Mesendoderm (in vitro differentiated cells): ENCODE data around the gene GPSM1.

Experiments
- DNase-seq: peaks from one replicate; pipeline ENCODE4 v3.0.0; 2013
- H2AK5ac ChIP-seq: 2 replicates; pipeline ENCODE4 v1.6.1; 2013; ENCODE audit warnings: low read length, inconsistent platforms
- H2BK120ac ChIP-seq: 2 replicates; pipeline ENCODE4 v1.6.1; 2013; ENCODE audit warnings: low read depth, mild to moderate bottlenecking, low read length, moderate library complexity, mixed read lengths
- H2BK15ac ChIP-seq: replicated peaks from 2 replicates; pipeline ENCODE4 v1.6.1; 2013; ENCODE audit warnings: low read depth, mild to moderate bottlenecking, moderate library complexity
- H2BK5ac ChIP-seq: 2 replicates; pipeline ENCODE4 v1.6.1; 2013; ENCODE audit warnings: low read length, inconsistent platforms
- H3K18ac ChIP-seq: 2 replicates; pipeline ENCODE4 v1.6.1; 2013; ENCODE audit warnings: mild to moderate bottlenecking, low read length, mixed read lengths
- H3K23ac ChIP-seq: one replicate; pipeline ENCODE4 v1.6.1; 2013; ENCODE audit warnings: low read length
- H3K27ac ChIP-seq: 2 replicates; pipeline ENCODE4 v1.5.1; 2013; ENCODE audit warnings: low read depth, mild to moderate bottlenecking, inconsistent platforms, low read length, moderate library complexity
- H3K27me3 ChIP-seq: 2 replicates; pipeline ENCODE4 v1.6.1; 2013; ENCODE audit warnings: low read length, control low read depth, mild to moderate bottlenecking, inconsistent platforms; ENCODE audit not compliant: insufficient read depth, poor library complexity
- H3K36me3 ChIP-seq: 2 replicates; pipeline ENCODE4 v1.6.1; 2013; ENCODE audit warnings: low read length, inconsistent platforms; ENCODE audit not compliant: control insufficient read depth, insufficient read depth
- H3K4ac ChIP-seq: one replicate; pipeline ENCODE4 v1.6.1; 2013; ENCODE audit warnings: low read depth, mild to moderate bottlenecking, low read length, moderate library complexity
- H3K4me1 ChIP-seq: 2 replicates; pipeline ENCODE4 v1.6.1; 2013; ENCODE audit warnings: low read depth, low read length, inconsistent platforms; ENCODE audit not compliant: control insufficient read depth
- H3K4me2 ChIP-seq: 2 replicates; pipeline ENCODE4 v1.6.1; 2013; ENCODE audit warnings: low read length
- H3K4me3 ChIP-seq: 2 replicates; pipeline ENCODE4 v1.5.1; 2013; ENCODE audit warnings: mild to moderate bottlenecking, low read length
- H3K56ac ChIP-seq: one replicate; pipeline ENCODE4 v1.6.1; 2013; ENCODE audit warnings: low read length
- H3K79me1 ChIP-seq: 2 replicates; pipeline ENCODE4 v1.6.1; 2013; ENCODE audit warnings: low read length, inconsistent platforms
- H3K79me2 ChIP-seq: 2 replicates; pipeline ENCODE4 v1.6.1; 2013; ENCODE audit warnings: mild to moderate bottlenecking, low read length; ENCODE audit not compliant: control insufficient read depth, insufficient read depth
- H3K9ac ChIP-seq: 2 replicates; pipeline ENCODE4 v1.6.1; 2013; ENCODE audit warnings: low read length, inconsistent platforms
- H4K5ac ChIP-seq: one replicate; pipeline ENCODE4 v1.6.1; 2013; ENCODE audit warnings: low read length
- H4K8ac ChIP-seq: one replicate; pipeline ENCODE4 v1.6.1; 2013; ENCODE audit warnings: low read depth, mild to moderate bottlenecking, control low read depth, low read length, moderate library complexity
- WGBS: extraction: QIAGEN DNeasy Blood & Tissue Kit; methylation state at CpG from one replicate; pipeline ENCODE4 v1.1.7; 2013; ENCODE audit warnings: low lambda C conversion rate, missing lambda C conversion rate; ENCODE audit not compliant: insufficient coverage; ENCODE audit errors: extremely low coverage; 5-methylcytosine and 5-hydroxymethylcytosine counted together

Gene GPSM1

DNA sequence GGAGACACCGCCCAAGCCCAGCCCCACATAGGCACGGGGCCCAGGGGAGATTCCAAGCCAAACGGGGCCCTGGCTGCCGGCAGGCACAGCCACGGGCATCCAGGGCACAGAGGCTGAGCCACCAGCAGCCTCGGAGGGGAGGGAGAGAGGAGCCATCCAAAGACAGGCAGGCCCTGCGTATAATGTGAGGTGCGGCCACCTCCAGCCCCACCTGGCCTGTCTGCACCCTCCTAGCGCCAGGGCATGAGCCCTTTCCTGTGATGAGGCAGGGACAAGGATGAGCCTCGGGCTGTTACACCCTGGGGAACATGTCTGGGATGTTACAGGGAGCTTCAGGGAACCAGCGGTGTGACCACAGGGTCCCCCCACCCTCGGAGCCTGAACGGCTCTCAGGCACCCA is 22.4 kb upstream of the GPSM1 start:
- Histone ChIP-seq H3K79me2 (no peaks in the 10 kb centered on the region), H2BK120ac (no peak overlapping the region), H4K5ac (no peak overlapping the region), H3K79me1 (no peaks in the 10 kb centered on the region), H3K36me3 (no peaks in the 10 kb centered on the region), H3K27me3 (no peaks in the 10 kb centered on the region), H3K4me3 (no peak overlapping the region), H4K8ac (no peak overlapping the region), H2AK5ac (no peak overlapping the region), H2BK15ac (no peak overlapping the region), H3K4ac (no peak overlapping the region), H3K23ac (no peak overlapping the region), H3K4me2 (no peak overlapping the region), H3K27ac (no peak overlapping the region), H2BK5ac (no peak overlapping the region), H3K56ac (no peak overlapping the region), H3K18ac (no peak overlapping the region), H3K4me1 (no peaks in the 10 kb centered on the region), H3K9ac (no peak overlapping the region)
- no CpG with 5 or more reads among the region's 13 CpGs for WGBS
- no peak for DNase-seq

DNA sequence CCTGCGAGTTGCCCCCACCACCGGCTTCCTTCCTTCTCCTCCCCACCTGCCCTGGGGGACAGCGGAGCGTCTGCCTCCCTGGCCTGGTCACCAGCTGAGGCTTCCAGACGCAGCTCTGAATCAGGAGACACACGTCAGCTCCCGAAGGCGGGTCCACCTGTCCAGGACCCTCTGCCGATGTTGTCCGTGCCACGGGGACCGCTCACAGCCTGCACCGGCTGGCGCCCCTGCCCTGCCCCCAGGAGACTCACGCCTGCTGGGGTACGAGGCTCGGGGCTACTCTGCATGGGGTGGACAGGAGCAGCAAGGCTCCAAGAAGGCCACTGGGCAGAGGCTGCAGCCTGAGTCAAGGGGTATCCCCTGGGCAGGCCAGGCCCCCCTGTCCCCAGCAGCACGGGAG is 21.5 kb upstream of the GPSM1 start:
- no peaks in the 10 kb centered on the region for H3K4me1 ChIP-seq
- no peak overlapping the region for H3K18ac ChIP-seq
- H3K27ac ChIP-seq, result no peak overlapping the region
- no peak overlapping the region for H3K56ac ChIP-seq
- H2BK15ac ChIP-seq, result no peak overlapping the region
- H2AK5ac ChIP-seq, result no peak overlapping the region
- H3K4me2 ChIP-seq, result no peak overlapping the region
- H3K79me2 ChIP-seq, result no peaks in the 10 kb centered on the region
- H3K27me3 ChIP-seq, result no peaks in the 10 kb centered on the region
- no peak overlapping the region for H2BK120ac ChIP-seq
- H3K4me3 ChIP-seq, result no peak overlapping the region
- no peak overlapping the region for H3K4ac ChIP-seq
- WGBS, result no CpG with 5 or more reads among the region's 18 CpGs
- no peak overlapping the region for H4K5ac ChIP-seq
- H3K9ac ChIP-seq, result no peak overlapping the region
- H3K36me3 ChIP-seq, result no peaks in the 10 kb centered on the region
- no peak overlapping the region for H3K23ac ChIP-seq
- H4K8ac ChIP-seq, result no peak overlapping the region
- no peak overlapping the region for H2BK5ac ChIP-seq
- DNase-seq, result no peak
- H3K79me1 ChIP-seq, result no peaks in the 10 kb centered on the region

DNA sequence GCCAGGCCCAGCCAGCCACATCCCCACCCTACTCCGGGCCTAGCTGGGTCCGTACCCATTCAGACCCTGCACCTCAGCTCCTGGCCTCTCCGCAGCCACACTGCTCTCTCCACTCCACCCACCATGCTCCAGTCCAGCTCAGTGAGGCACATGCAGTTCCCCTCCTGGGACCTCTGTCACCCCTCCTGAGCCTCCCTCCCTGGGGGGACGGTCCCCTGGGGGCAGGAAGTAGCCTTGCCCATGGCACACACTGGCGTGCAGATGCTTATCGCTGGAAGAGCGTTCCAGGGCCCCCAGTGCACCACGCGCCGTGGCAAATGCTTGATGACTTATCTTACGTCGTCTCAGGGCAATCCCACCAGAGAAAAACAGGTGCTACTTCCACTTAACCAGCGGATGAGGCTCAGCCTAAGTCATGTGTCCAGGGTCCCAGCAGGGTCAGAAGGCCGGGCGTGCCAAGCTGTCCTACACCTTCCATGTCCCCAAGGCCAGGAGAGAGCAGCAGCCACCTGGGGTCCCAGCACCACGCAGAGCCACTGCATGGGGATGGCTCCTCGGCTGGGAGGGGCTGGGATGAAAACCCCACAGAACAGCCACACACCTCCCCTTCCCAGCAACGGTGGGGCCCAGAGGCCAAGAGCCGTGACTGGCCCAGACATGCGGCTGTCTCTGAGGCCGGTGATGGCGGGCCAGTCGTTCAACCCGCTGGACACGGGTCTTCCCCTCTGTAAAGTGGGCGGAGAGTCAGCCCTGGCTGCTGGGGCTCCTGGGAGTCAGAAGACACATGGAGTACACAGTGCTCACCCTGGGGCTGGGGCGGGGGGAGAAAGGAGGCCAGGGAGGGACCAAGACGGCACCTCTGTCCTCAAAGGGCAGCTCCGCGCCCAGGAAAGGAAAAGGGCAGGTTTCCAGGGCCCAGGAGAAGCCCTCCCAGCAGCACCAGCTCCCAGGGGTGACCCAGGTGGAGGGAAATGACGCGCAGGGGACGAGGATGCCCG is 20.8 kb upstream of the GPSM1 start:
- H2BK5ac ChIP-seq, result no peak overlapping the region
- no peaks in the 10 kb centered on the region for H3K36me3 ChIP-seq
- H3K9ac ChIP-seq, result no peak overlapping the region
- no peaks in the 10 kb centered on the region for H3K79me2 ChIP-seq
- no peak overlapping the region for H2AK5ac ChIP-seq
- DNase-seq, result no peak
- WGBS, result no CpG with 5 or more reads among the region's 34 CpGs
- no peak overlapping the region for H4K5ac ChIP-seq
- no peak overlapping the region for H3K56ac ChIP-seq
- no peak overlapping the region for H3K4ac ChIP-seq
- no peak overlapping the region for H3K4me2 ChIP-seq
- no peak overlapping the region for H2BK15ac ChIP-seq
- no peak overlapping the region for H3K23ac ChIP-seq
- H4K8ac ChIP-seq, result no peak overlapping the region
- H3K79me1 ChIP-seq, result no peaks in the 10 kb centered on the region
- H3K27ac ChIP-seq, result no peak overlapping the region
- H3K18ac ChIP-seq, result no peak overlapping the region
- no peaks in the 10 kb centered on the region for H3K27me3 ChIP-seq
- no peak overlapping the region for H2BK120ac ChIP-seq
- no peaks in the 10 kb centered on the region for H3K4me1 ChIP-seq
- H3K4me3 ChIP-seq, result no peak overlapping the region

DNA sequence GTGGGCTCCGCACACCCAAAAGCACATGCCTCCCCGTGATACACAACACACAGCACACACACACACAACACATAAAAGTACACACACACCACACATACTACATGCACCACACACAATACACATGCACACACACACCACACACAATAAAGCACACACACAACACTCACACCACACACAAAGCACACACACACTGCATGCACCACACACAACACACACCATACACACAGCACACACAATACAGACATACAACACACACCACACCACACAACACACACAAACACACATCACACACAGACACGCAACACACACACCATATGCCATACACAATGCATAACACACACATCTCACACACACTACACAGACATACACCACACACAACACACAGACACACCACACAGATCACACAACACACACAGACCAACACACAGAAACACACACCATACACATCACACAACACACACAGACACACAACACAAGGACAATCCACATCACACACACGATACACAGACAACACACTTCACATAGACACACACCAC is 20.1 kb upstream of the GPSM1 start:
- Histone ChIP-seq H3K27ac (no peak overlapping the region), H2AK5ac (no peak overlapping the region), H3K79me2 (no peaks in the 10 kb centered on the region), H2BK15ac (no peak overlapping the region), H2BK5ac (no peak overlapping the region), H3K36me3 (no peaks in the 10 kb centered on the region), H3K4me3 (no peak overlapping the region), H3K18ac (no peak overlapping the region), H4K8ac (no peak overlapping the region), H3K27me3 (no peaks in the 10 kb centered on the region), H4K5ac (no peak overlapping the region), H3K23ac (no peak overlapping the region), H2BK120ac (no peak overlapping the region), H3K79me1 (no peaks in the 10 kb centered on the region), H3K4me2 (no peak overlapping the region), H3K4ac (no peak overlapping the region), H3K9ac (no peak overlapping the region), H3K4me1 (no peaks in the 10 kb centered on the region), H3K56ac (no peak overlapping the region)
- DNase-seq, result no peak
- WGBS, result 100% methylated on average over 1 of the region's 4 CpGs

DNA sequence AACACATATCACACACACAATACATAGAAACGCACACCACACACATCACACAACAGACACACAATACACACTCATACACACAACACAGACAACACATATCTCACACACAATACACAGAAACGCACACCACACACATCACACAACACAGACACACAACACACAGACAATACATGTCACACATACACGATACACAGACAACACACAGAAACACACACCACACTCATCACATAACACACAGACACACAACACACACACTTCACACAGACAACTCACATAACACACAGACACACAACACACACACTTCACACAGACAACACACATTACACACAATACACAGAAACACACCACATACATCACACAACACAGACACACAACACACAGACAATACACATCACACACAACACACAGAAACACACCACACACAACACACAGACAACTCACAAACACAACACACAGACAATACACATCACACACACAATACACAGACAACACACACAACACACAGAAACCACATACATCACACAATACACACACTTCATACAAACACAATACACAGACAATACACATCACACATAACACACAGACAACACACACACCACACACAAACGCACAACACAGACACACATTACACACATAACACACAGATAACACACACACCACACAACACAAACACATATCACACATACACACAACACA is 19.2 kb upstream of the GPSM1 start:
- Histone ChIP-seq H3K4me2 (no peak overlapping the region), H3K4me1 (no peaks in the 10 kb centered on the region), H3K56ac (no peak overlapping the region), H2BK5ac (no peak overlapping the region), H3K4ac (no peak overlapping the region), H3K27me3 (no peaks in the 10 kb centered on the region), H3K79me1 (no peaks in the 10 kb centered on the region), H4K8ac (no peak overlapping the region), H3K18ac (no peak overlapping the region), H3K36me3 (no peaks in the 10 kb centered on the region), H4K5ac (no peak overlapping the region), H3K27ac (no peak overlapping the region), H3K23ac (no peak overlapping the region), H3K79me2 (no peaks in the 10 kb centered on the region), H3K4me3 (no peak overlapping the region), H2AK5ac (no peak overlapping the region), H2BK15ac (no peak overlapping the region), H3K9ac (no peak overlapping the region), H2BK120ac (no peak overlapping the region)
- no peak for DNase-seq
- WGBS, result 100% methylated on average over 1 of the region's 4 CpGs
